Peyer's patch (tissue), 4 donors: ENCODE measurements around the gene JPH3.

ENCODE experiments used
- CTCF ChIP-seq, 6 experiments: fragments of 450-650 bp in 4 of 6; fragments of 200-600 bp in 2 of 6; sonication (generic) in 1 of 6; IDR thresholded peaks; one replicate each; pipeline ENCODE4 v1.5.1; 2017 to 2019; ENCODE audit warnings: antibody characterized with exemption in 6 of 6, mild to moderate bottlenecking in 3 of 6, moderate library complexity in 1 of 6
- POLR2A ChIP-seq, 2 donors: fragments of 450-650 bp; IDR thresholded peaks; one replicate each; pipeline ENCODE4 v1.5.1; 2017; ENCODE audit warnings: antibody characterized with exemption in 2 of 2, mild to moderate bottlenecking in 2 of 2, moderate library complexity in 2 of 2

- TF ChIP-seq POLR2A (IDR thresholded peaks at IDR 0.05), result no peak
- TF ChIP-seq CTCF (IDR thresholded peaks at IDR 0.05), result no peak
Observed at GRCh38 chr16:87558682-87559081, 43.6 kb upstream of the JPH3 start.
